ENCODE measurements around the gene PRR30. TPM values are rescaled to one million over a fixed set of nuclear protein-coding genes. Genes with fewer than 3 reads are reported as not detected.
A peak's percentile ranks its signal among the peaks of the same experiment; 100 is the strongest.

The PRR30 gene
- polyA plus RNA-seq (2013), result not detected in 2 replicates

GRCh38 chr2:27139310-27139709 is at the start of gene PRR30:
TSS of gene PRR30 (minus strand) at chr2:27139410. CDS start at chr2:27138329, 1,081 bp downstream.
- Histone ChIP-seq H2AK5ac (ENCODE audit: low read length) (no peak within 1 kb of the TSS), H3K27me3 (ENCODE audit: insufficient read depth, low read length) (no peaks in the 10 kb centered on the region), H4K8ac (ENCODE audit: low read depth, low read length) (no peak within 1 kb of the TSS), H3K27ac (ENCODE audit: low read depth, low read length) (no peak within 1 kb of the TSS), H3K4me1 (ENCODE audit: control insufficient read depth in 1 of 2, insufficient read depth in 2 of 2, low read length in 2 of 2) (peaks cover 0 to 5% of the 10 kb centered on the region in 2 experiments), H3K9ac (ENCODE audit: low read length) (no peak within 1 kb of the TSS), H2BK12ac (ENCODE audit: low read length) (no peak within 1 kb of the TSS), H3K79me2 (ENCODE audit: control insufficient read depth, insufficient read depth, low read length, poor library complexity) (peaks cover 2% of the 10 kb centered on the region), H4K12ac (ENCODE audit: low read depth, low read length) (no peak within 1 kb of the TSS), H3K23ac (ENCODE audit: low read length) (no peak within 1 kb of the TSS), H3K36me3 (ENCODE audit: control insufficient read depth in 1 of 2, insufficient read depth in 2 of 2, low read length in 2 of 2) (no peaks in the 10 kb centered on the region), H3K14ac (ENCODE audit: low read length) (no peak within 1 kb of the TSS), H2BK5ac (ENCODE audit: low read depth, low read length, poor library complexity) (no peak within 1 kb of the TSS), H3K4ac (ENCODE audit: low read depth, low read length) (no peak within 1 kb of the TSS), H3K4me3 (ENCODE audit: low read depth, low read length) (no peak within 1 kb of the TSS), H4K91ac (ENCODE audit: low read depth, low read length) (no peak within 1 kb of the TSS), H3K18ac (ENCODE audit: low read length) (no peak within 1 kb of the TSS), H2AFZ (ENCODE audit: insufficient read depth, low read length, poor library complexity) (no peak within 1 kb of the TSS), H3K9me3 (ENCODE audit: insufficient read depth, low read depth, low read length) (no peaks in the 10 kb centered on the region), H3K79me1 (ENCODE audit: low read length) (peaks cover 1% of the 10 kb centered on the region), H3K4me2 (ENCODE audit: low read length) (no peak within 1 kb of the TSS), H2BK120ac (ENCODE audit: insufficient read depth, low read length, poor library complexity) (no peak within 1 kb of the TSS)
- no CpG with 5 or more reads among the region's 4 CpGs for WGBS (ENCODE audit: extremely low coverage, insufficient coverage, insufficient read length)
- no peak for DNase-seq

- H2BK5ac ChIP-seq (ENCODE audit: low read depth, low read length, poor library complexity), result no peak overlapping the region
- no peak overlapping the region for H4K91ac ChIP-seq (ENCODE audit: low read depth, low read length)
- H3K4me3 ChIP-seq (ENCODE audit: low read depth, low read length), result no peak overlapping the region
- no peak overlapping the region for H2AK5ac ChIP-seq (ENCODE audit: low read length)
- peak; percentile 76 to 88 for DNase-seq
- H3K79me2 ChIP-seq (ENCODE audit: control insufficient read depth, insufficient read depth, low read length, poor library complexity), result no peaks in the 10 kb centered on the region
- no peak overlapping the region for H3K23ac ChIP-seq (ENCODE audit: low read length)
- no peaks in the 10 kb centered on the region for H3K27me3 ChIP-seq (ENCODE audit: insufficient read depth, low read length)
- no peak overlapping the region for H4K8ac ChIP-seq (ENCODE audit: low read depth, low read length)
- no CpG with 5 or more reads among the region's 6 CpGs for WGBS (ENCODE audit: extremely low coverage, insufficient coverage, insufficient read length)
- no peak overlapping the region for H3K4ac ChIP-seq (ENCODE audit: low read depth, low read length)
- H3K27ac ChIP-seq (ENCODE audit: low read depth, low read length), result no peak overlapping the region
- H3K9ac ChIP-seq (ENCODE audit: low read length), result no peak overlapping the region
- H2BK120ac ChIP-seq (ENCODE audit: insufficient read depth, low read length, poor library complexity), result no peak overlapping the region
- no peaks in the 10 kb centered on the region for H3K9me3 ChIP-seq (ENCODE audit: insufficient read depth, low read depth, low read length)
- peaks cover 0 to 4% of the 10 kb centered on the region in 2 experiments for H3K4me1 ChIP-seq (ENCODE audit: control insufficient read depth in 1 of 2, insufficient read depth in 2 of 2, low read length in 2 of 2)
- H3K14ac ChIP-seq (ENCODE audit: low read length), result no peak overlapping the region
- H2BK12ac ChIP-seq (ENCODE audit: low read length), result no peak overlapping the region
- no peak overlapping the region for H3K4me2 ChIP-seq (ENCODE audit: low read length)
- H3K36me3 ChIP-seq (ENCODE audit: control insufficient read depth in 1 of 2, insufficient read depth in 2 of 2, low read length in 2 of 2), result no peaks in the 10 kb centered on the region
- H3K18ac ChIP-seq (ENCODE audit: low read length), result no peak overlapping the region
- no peak overlapping the region for H2AFZ ChIP-seq (ENCODE audit: insufficient read depth, low read length, poor library complexity)
- H4K12ac ChIP-seq (ENCODE audit: low read depth, low read length), result no peak overlapping the region
- no peaks in the 10 kb centered on the region for H3K79me1 ChIP-seq (ENCODE audit: low read length)
Measured at GRCh38 chr2:27186613-27187345, 47.6 kb upstream of the PRR30 start.

GRCh38 chr2:27185331-27186026 is 46.3 kb upstream of the PRR30 start:
- H3K9ac ChIP-seq (ENCODE audit: low read length), result no peak overlapping the region
- no peak overlapping the region for H2BK120ac ChIP-seq (ENCODE audit: insufficient read depth, low read length, poor library complexity)
- H3K79me2 ChIP-seq (ENCODE audit: control insufficient read depth, insufficient read depth, low read length, poor library complexity), result no peaks in the 10 kb centered on the region
- H3K4me2 ChIP-seq (ENCODE audit: low read length), result no peak overlapping the region
- H3K79me1 ChIP-seq (ENCODE audit: low read length), result no peaks in the 10 kb centered on the region
- no peak overlapping the region for H2AFZ ChIP-seq (ENCODE audit: insufficient read depth, low read length, poor library complexity)
- H3K14ac ChIP-seq (ENCODE audit: low read length), result no peak overlapping the region
- no peak overlapping the region for H4K12ac ChIP-seq (ENCODE audit: low read depth, low read length)
- peaks cover 0 to 4% of the 10 kb centered on the region in 2 experiments for H3K4me1 ChIP-seq (ENCODE audit: control insufficient read depth in 1 of 2, insufficient read depth in 2 of 2, low read length in 2 of 2)
- H3K18ac ChIP-seq (ENCODE audit: low read length), result no peak overlapping the region
- H3K4ac ChIP-seq (ENCODE audit: low read depth, low read length), result no peak overlapping the region
- H3K4me3 ChIP-seq (ENCODE audit: low read depth, low read length), result no peak overlapping the region
- H3K23ac ChIP-seq (ENCODE audit: low read length), result no peak overlapping the region
- no peak overlapping the region for H2AK5ac ChIP-seq (ENCODE audit: low read length)
- no peak overlapping the region for H2BK5ac ChIP-seq (ENCODE audit: low read depth, low read length, poor library complexity)
- no peaks in the 10 kb centered on the region for H3K36me3 ChIP-seq (ENCODE audit: control insufficient read depth in 1 of 2, insufficient read depth in 2 of 2, low read length in 2 of 2)
- H4K8ac ChIP-seq (ENCODE audit: low read depth, low read length), result no peak overlapping the region
- peak overlapping the region; percentile 34 for H3K27ac ChIP-seq (ENCODE audit: low read depth, low read length)
- no peaks in the 10 kb centered on the region for H3K27me3 ChIP-seq (ENCODE audit: insufficient read depth, low read length)
- no peaks in the 10 kb centered on the region for H3K9me3 ChIP-seq (ENCODE audit: insufficient read depth, low read depth, low read length)
- no CpG with 5 or more reads among the region's 6 CpGs for WGBS (ENCODE audit: extremely low coverage, insufficient coverage, insufficient read length)
- H2BK12ac ChIP-seq (ENCODE audit: low read length), result no peak overlapping the region
- H4K91ac ChIP-seq (ENCODE audit: low read depth, low read length), result no peak overlapping the region
- DNase-seq, result peak; percentile 92 to 97

- H3K9ac ChIP-seq (ENCODE audit: low read length), result no peak overlapping the region
- H3K4me1 ChIP-seq (ENCODE audit: control insufficient read depth in 1 of 2, insufficient read depth in 2 of 2, low read length in 2 of 2), result peaks cover 0 to 4% of the 10 kb centered on the region in 2 experiments
- H3K27me3 ChIP-seq (ENCODE audit: insufficient read depth, low read length), result no peaks in the 10 kb centered on the region
- no CpG with 5 or more reads among the region's 4 CpGs for WGBS (ENCODE audit: extremely low coverage, insufficient coverage, insufficient read length)
- no peak overlapping the region for H2BK12ac ChIP-seq (ENCODE audit: low read length)
- no peak overlapping the region for H2AK5ac ChIP-seq (ENCODE audit: low read length)
- no peak overlapping the region for H2BK5ac ChIP-seq (ENCODE audit: low read depth, low read length, poor library complexity)
- H4K12ac ChIP-seq (ENCODE audit: low read depth, low read length), result no peak overlapping the region
- H3K79me1 ChIP-seq (ENCODE audit: low read length), result no peaks in the 10 kb centered on the region
- H4K91ac ChIP-seq (ENCODE audit: low read depth, low read length), result peak overlapping the region; percentile 72
- H3K36me3 ChIP-seq (ENCODE audit: control insufficient read depth in 1 of 2, insufficient read depth in 2 of 2, low read length in 2 of 2), result no peaks in the 10 kb centered on the region
- H3K4me2 ChIP-seq (ENCODE audit: low read length), result no peak overlapping the region
- no peak overlapping the region for H3K23ac ChIP-seq (ENCODE audit: low read length)
- DNase-seq, result peak; percentile 26 to 63
- no peak overlapping the region for H3K27ac ChIP-seq (ENCODE audit: low read depth, low read length)
- no peak overlapping the region for H2BK120ac ChIP-seq (ENCODE audit: insufficient read depth, low read length, poor library complexity)
- H3K18ac ChIP-seq (ENCODE audit: low read length), result no peak overlapping the region
- no peak overlapping the region for H3K4ac ChIP-seq (ENCODE audit: low read depth, low read length)
- no peaks in the 10 kb centered on the region for H3K79me2 ChIP-seq (ENCODE audit: control insufficient read depth, insufficient read depth, low read length, poor library complexity)
- no peak overlapping the region for H2AFZ ChIP-seq (ENCODE audit: insufficient read depth, low read length, poor library complexity)
- H3K9me3 ChIP-seq (ENCODE audit: insufficient read depth, low read depth, low read length), result no peaks in the 10 kb centered on the region
- no peak overlapping the region for H3K4me3 ChIP-seq (ENCODE audit: low read depth, low read length)
- H4K8ac ChIP-seq (ENCODE audit: low read depth, low read length), result no peak overlapping the region
- no peak overlapping the region for H3K14ac ChIP-seq (ENCODE audit: low read length)
Measured at GRCh38 chr2:27184115-27184514, 44.9 kb upstream of the PRR30 start.
